ENCODE data around the gene LTC4S. TPM values are rescaled to one million over a fixed set of nuclear protein-coding genes. Genes with fewer than 3 reads are reported as not detected.

LTC4S gene
- total RNA-seq, 4 donors from 2014 or later: 3.0 to 3.8 (median 3.2) TPM; not detected in 1

DNA sequence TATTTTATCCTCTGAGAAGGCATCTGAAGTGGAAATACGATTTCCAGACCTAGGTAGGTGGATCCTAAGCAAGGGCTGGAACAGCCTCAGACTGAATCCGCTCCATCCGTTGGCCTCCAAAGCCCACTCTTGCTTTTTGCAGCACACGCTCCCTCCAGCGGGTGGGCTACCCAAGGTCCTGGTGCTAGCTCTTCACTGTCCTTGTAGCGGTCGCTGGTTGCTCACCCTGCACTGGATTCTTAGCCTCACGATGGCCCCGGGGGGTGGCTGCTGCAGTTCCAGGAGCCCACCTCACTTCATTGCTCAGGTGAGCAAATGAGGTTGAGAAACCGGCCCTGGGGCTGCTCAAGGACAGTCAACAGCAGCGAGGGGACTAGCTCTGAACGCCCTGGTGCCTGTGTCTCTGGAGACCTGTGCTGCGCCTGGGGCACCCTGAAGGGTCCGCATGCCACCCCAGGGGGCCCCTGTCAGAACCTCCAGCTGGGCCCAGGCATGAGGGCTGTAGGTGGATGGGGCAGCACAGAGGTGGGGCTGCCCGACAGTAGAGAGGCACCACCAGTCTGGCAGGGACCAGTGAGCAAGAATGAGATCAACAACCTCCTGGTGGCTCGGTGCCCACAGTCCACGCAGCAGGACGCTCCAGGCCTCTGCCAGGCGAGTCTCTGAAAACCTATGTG, 8.6 kb downstream of the LTC4S start:
- peaks cover 35 to 43% (median 38%) of the 10 kb centered on the region in 4 donors for H3K4me1 ChIP-seq
- 84% methylated on average over 18 of the region's 19 CpGs; no CpG with 5 or more reads in 1 of the 2 donors for WGBS, 2 donors (ENCODE audit: low coverage in 1 of 2)

DNA sequence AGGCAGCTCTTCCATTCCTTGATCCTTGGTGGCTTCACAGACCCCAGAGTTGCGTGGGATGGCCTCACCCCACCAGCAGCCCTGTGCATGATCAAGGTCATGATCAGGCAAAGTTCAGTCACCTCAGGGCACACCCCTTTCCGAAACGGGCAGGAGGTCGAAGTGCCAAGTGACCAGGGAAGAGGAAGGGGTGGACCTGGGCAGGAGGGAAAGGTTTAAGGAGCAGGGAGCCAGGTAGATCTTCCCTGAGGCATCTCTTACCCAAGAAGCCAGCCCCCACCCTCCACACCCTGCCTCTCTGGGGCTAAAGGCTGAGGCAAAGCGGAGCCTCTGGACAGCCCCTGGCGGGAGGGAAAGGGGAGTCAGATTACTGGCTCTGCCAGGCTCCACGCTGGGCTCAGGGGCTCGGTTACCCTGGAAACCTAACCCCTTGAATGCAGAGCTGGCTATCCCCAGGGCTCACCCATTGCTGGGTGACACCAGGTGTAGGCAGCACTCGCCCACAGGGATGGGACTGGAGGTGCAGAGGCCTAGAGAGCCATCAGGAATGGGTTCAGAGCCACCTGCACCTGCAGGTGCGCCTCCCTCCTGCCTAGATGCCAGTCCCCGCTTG, 9.3 kb downstream of the LTC4S start:
- no peak overlapping the region for H3K4me3 ChIP-seq
- no peak for DNase-seq
- peak overlapping the region; percentile 50 to 100 (median 97) for H3K27ac ChIP-seq
- intact Hi-C loops (cut with DNase I; ENCODE audit: low total_unique reads): loop anchor here (5.0 kb wide), 1 partner anchor 104 kb away; the partner anchor contains the start of gene TBC1D9B
- in situ Hi-C loops (cut with MboI; ENCODE audit: low pct_ligation_motif_present in 1 of 4, low pct_unique_long_range_greater_than_20kb in 1 of 4, low sequenced_read_pairs in 3 of 4): no loop called here
- no peak for TF ChIP-seq POLR2AphosphoS5 (IDR thresholded peaks at IDR 0.05)
- no peak for TF ChIP-seq POLR2A (IDR thresholded peaks at IDR 0.05)
- no peak for TF ChIP-seq EP300 (IDR thresholded peaks at IDR 0.05; ENCODE audit: low read depth)
- TF ChIP-seq, protein P1, sequence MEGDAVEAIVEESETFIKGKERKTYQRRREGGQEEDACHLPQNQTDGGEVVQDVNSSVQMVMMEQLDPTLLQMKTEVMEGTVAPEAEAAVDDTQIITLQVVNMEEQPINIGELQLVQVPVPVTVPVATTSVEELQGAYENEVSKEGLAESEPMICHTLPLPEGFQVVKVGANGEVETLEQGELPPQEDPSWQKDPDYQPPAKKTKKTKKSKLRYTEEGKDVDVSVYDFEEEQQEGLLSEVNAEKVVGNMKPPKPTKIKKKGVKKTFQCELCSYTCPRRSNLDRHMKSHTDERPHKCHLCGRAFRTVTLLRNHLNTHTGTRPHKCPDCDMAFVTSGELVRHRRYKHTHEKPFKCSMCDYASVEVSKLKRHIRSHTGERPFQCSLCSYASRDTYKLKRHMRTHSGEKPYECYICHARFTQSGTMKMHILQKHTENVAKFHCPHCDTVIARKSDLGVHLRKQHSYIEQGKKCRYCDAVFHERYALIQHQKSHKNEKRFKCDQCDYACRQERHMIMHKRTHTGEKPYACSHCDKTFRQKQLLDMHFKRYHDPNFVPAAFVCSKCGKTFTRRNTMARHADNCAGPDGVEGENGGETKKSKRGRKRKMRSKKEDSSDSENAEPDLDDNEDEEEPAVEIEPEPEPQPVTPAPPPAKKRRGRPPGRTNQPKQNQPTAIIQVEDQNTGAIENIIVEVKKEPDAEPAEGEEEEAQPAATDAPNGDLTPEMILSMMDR (IDR thresholded peaks at IDR 0.05): no peak
- H3K4me1 ChIP-seq: peaks cover 36 to 49% (median 46%) of the 10 kb centered on the region in 4 donors
- WGBS, 2 donors (ENCODE audit: low coverage in 1 of 2): 48 to 53% methylated on average over 4 to 11 of the region's 11 CpGs
- H3K9me3 ChIP-seq: no peaks in the 10 kb centered on the region
- H3K36me3 ChIP-seq: peaks cover 0 to 32% (median 20%) of the 10 kb centered on the region in 4 donors
- no peaks in the 10 kb centered on the region for H3K27me3 ChIP-seq

More for the DNA sequence above, 8.6 kb downstream of the LTC4S start:
- intact Hi-C loops (cut with DNase I; ENCODE audit: low total_unique reads): loop anchor here (5.0 kb wide), 1 partner anchor 105 kb away; the partner anchor contains the start of gene TBC1D9B
- no peak overlapping the region for H3K4me3 ChIP-seq
- H3K36me3 ChIP-seq: peaks cover 0 to 37% (median 23%) of the 10 kb centered on the region in 4 donors
- DNase-seq: no peak
- TF ChIP-seq EP300 (IDR thresholded peaks at IDR 0.05; ENCODE audit: low read depth): no peak
- no peaks in the 10 kb centered on the region for H3K9me3 ChIP-seq
- peak overlapping the region; percentile 7 to 96 (median 12) for H3K27ac ChIP-seq
- no peaks in the 10 kb centered on the region for H3K27me3 ChIP-seq
- in situ Hi-C loops (cut with MboI; ENCODE audit: low pct_ligation_motif_present in 1 of 4, low pct_unique_long_range_greater_than_20kb in 1 of 4, low sequenced_read_pairs in 3 of 4): no loop called here

DNA sequence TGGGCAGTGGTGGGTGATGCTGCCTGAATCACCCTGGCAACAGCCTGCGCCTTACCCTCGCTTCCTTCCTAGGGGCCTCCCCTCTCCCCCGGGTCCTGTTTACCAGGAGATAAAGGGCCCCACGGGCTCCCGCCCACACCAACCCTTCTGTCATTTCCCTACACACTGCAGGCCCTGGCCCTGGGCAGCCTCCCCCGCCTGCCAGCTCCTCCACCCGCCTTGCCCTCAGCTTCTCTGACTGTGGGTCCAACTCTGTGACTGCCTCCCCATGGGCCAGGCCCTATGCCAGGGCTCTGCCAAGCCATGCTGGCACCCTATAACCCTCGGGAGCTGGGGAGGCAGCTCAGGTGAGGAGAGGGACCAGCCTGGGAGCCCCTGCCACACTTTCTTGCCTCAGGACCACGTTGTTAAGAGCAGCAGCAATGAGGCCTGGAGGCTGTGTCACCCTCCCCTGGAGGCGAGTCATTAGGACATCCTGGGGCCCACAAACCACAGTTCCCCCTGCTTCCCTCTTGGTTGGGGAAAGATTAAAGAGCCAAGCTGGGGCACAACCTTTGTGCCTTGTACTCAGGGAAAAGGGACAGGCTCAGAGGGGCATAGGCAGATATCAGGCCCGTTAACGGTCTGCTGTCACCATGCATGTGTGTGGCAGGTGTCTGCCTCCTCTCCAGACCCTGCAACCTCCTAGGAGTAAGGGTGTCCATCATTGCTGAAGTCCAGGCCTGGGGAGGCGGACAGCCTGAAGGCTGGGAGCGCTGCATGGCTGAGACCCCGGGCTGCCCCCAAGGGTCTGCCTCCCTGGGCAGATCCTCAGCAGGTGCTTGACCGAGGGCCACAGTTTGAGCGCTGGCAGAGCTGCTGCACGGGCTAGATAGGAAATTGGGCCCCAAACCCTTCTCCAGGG, 10.1 kb downstream of the LTC4S start:
- Histone ChIP-seq H3K27me3 (no peaks in the 10 kb centered on the region), H3K27ac (peak overlapping the region; percentile 96 to 100 (median 99)), H3K9me3 (no peaks in the 10 kb centered on the region), H3K4me3 (peak overlapping the region in 1 of 4 donors; percentile 69), H3K4me1 (peaks cover 40 to 55% (median 47%) of the 10 kb centered on the region in 4 donors), H3K36me3 (peaks cover 0 to 24% (median 16%) of the 10 kb centered on the region in 4 donors)
- 48% methylated on average over 17 of the region's 18 CpGs; no CpG with 5 or more reads in 1 of the 2 donors for WGBS, 2 donors (ENCODE audit: low coverage in 1 of 2)
- in situ Hi-C loops (cut with MboI; ENCODE audit: low pct_ligation_motif_present in 1 of 4, low pct_unique_long_range_greater_than_20kb in 1 of 4, low sequenced_read_pairs in 3 of 4) (no loop called here), intact Hi-C loops (cut with DNase I; ENCODE audit: low total_unique reads) (loop anchor here (5.0 kb wide), 1 partner anchor 103 kb away; the partner anchor contains the start of gene TBC1D9B)
- DNase-seq: no peak
- TF ChIP-seq POLR2A (IDR thresholded peaks at IDR 0.05) (no peak), EP300 (IDR thresholded peaks at IDR 0.05; ENCODE audit: low read depth) (no peak), POLR2AphosphoS5 (IDR thresholded peaks at IDR 0.05) (no peak)
- TF ChIP-seq, protein P1 (IDR thresholded peaks at IDR 0.05): no peak

- intact Hi-C loops (cut with DNase I; ENCODE audit: low total_unique reads): loop anchor here (5.0 kb wide), 1 partner anchor 103 kb away; the partner anchor contains the start of gene TBC1D9B
- WGBS, 2 donors (ENCODE audit: low coverage in 1 of 2): 81% methylated on average over 8 of the region's 8 CpGs; no CpG with 5 or more reads in 1 of the 2 donors
- Histone ChIP-seq H3K4me3 (peak overlapping the region in 2 of 4 donors; percentile 69 to 93), H3K9me3 (no peaks in the 10 kb centered on the region), H3K27me3 (no peaks in the 10 kb centered on the region), H3K36me3 (peaks cover 0 to 17% (median 12%) of the 10 kb centered on the region in 4 donors), H3K27ac (peak overlapping the region; percentile 96 to 100 (median 99)), H3K4me1 (peaks cover 40 to 55% (median 47%) of the 10 kb centered on the region in 4 donors)
- no peak for DNase-seq
- TF ChIP-seq EP300 (IDR thresholded peaks at IDR 0.05; ENCODE audit: low read depth) (no peak), POLR2A (IDR thresholded peaks at IDR 0.05) (no peak), POLR2AphosphoS5 (IDR thresholded peaks at IDR 0.05) (no peak)
- TF ChIP-seq, protein P1 (IDR thresholded peaks at IDR 0.05): no peak
- in situ Hi-C loops (cut with MboI; ENCODE audit: low pct_ligation_motif_present in 1 of 4, low pct_unique_long_range_greater_than_20kb in 1 of 4, low sequenced_read_pairs in 3 of 4): no loop called here
Measured at GRCh38 chr5:179804555-179804947, 10.8 kb downstream of the LTC4S start.
